ELF-1 (cell line): Measurements from ENCODE around the gene NXPE4.
"Not testable (repeated sequence)": the region's sequence is repeated elsewhere in the genome, so short reads cannot be mapped to it uniquely, and the experiment has no call there.

Experiments
- DNase-seq: peaks from one replicate; pipeline ENCODE4 v3.0.0-alpha.2; 2016; ENCODE audit warnings: low read depth, low spot score

NXPE4 gene

DNA sequence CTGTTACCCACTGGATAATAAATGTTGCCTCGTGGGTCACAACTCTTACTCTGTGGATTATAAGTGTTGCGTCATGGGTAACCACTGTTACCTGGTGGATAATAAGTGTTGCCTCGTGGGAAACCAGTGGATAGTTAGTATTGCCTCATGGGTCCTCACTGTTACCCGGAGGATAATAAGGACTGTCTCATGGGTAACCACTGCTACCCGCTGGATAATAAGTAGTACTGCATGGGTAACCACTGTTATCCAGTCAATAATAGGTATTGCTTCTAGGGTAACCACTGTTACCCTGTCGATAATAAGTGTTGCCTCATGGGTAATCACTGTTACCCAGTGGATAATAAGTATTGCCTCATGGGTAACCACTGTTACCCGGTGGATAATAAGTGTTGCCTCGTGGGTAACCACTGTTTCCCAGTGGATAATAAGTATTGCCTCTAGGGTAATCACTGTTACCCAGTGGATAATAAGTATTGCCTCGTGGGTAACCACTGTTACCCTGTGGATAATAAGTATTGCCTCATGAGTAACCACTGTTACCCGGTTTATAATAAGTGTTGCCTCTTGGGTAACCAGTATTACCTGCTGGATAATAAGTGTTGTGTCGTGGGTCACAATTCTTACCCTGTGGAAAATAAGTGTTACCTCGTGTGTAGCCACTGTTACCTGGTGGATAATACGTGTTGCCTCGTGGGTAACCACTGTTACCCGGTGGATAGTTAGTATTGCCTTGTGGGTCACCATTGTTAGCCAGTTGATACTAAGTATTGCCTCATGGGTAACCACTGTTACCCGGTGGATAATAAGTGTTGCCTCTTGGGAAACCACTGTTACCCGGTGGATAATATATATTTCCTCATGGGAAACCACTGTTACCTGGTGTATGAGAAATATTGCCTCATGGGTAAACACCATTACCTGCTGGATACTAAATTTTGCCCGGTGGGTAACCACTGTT lies 15.7 kb upstream of the NXPE4 start:
- DNase-seq: no peak

DNA sequence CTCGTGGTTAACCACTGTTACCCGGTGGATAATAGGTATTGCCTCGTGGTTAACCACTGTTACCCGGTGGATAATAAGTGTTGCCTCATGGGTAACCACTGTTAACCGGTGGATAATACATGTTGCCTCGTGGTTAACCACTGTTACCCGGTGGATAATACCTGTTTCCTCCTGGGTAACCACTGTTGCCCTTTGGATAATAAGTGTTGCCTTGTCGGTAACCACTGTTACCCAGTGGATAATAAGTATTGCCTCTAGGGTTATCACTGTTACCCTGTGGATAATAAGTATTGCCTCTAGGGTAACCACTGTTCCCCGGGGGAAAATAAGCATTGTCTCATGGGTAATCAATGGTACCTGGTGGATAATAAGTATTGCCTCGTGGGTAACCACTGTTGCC lies 15.0 kb upstream of the NXPE4 start:
- DNase-seq: no peak

DNA sequence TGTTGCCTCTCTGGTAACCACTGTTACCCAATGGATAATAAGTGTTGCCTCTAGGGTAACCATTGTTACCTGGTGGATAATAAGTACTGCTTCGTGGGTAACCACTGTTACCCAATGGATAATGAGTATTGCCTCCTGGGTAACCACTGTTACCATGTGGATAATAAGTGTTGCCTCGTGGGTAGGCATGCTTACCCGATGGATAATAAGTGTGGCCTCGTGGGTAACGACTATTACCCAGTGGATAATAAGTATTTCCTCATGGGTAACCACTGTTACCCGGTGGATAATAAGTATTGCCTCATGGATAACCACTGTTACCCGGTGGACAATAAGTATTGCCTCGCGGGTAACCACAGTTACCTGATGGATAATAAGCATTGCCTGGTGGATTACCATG lies 13.8 kb upstream of the NXPE4 start:
- DNase-seq: no peak

DNA sequence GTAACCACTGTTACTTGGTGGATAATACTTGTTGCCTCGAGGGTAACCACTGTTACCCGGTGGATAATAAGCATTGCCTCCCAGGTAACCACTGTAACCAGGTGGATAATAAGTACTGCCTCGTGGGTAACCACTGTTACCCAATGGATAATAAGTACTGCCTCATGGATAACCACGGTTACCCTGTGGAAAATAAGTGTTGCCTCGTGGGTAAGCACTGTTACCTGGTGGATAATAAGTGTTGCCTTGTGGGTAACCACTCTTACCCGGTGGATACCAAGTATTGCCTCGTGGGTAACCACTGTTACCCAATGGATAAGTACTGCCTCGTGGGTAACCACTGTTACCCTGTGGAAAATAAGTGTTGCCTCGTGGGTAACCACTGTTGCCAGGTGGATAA lies 13.0 kb upstream of the NXPE4 start:
- DNase-seq: not testable (repeated sequence)

DNA sequence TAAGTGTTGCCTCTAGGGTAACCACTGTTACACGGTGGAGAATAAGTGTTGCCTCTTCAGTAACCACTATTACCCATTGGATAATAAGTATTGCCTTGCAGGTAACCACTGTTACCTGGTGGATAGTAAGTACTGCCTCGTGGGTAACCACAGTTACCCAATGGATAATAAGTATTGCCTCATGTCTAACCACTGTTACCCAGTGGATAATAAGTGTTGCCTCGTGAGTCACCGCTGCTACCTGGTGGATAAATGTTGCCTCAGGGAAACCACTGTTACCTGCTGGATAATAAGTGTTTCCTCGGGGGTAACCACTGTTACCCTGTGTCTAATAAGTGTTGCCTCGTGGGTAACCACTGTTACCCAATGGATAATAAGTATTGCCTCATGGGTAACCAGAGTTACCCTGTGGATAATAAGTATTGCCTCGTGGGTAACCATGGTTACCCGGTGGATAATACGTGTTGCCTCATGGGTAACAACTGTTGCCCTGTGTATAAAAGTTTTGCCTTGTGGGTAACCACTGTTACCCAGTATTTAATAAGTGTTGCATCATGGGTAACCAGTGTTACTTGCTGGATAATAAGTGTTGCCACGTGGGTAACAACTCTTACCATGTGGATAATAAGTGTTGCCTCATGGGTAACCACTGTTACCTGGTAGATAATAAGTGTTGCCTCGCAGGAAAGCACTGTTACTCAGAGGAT lies 12.3 kb upstream of the NXPE4 start:
- no peak for DNase-seq

DNA sequence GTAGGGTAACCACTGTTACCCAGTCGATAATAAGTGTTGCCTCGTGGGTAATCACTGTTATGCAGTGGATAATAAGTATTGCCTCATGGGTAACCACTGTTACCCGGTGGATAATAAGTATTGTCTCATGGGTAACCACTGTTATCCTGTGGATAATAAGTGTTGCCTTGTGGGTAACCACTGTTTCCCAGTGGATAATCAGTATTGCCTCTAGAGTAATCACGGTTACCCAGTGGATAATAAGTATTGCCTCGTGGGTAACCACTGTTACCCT lies 11.2 kb upstream of the NXPE4 start:
- not testable (repeated sequence) for DNase-seq

DNA sequence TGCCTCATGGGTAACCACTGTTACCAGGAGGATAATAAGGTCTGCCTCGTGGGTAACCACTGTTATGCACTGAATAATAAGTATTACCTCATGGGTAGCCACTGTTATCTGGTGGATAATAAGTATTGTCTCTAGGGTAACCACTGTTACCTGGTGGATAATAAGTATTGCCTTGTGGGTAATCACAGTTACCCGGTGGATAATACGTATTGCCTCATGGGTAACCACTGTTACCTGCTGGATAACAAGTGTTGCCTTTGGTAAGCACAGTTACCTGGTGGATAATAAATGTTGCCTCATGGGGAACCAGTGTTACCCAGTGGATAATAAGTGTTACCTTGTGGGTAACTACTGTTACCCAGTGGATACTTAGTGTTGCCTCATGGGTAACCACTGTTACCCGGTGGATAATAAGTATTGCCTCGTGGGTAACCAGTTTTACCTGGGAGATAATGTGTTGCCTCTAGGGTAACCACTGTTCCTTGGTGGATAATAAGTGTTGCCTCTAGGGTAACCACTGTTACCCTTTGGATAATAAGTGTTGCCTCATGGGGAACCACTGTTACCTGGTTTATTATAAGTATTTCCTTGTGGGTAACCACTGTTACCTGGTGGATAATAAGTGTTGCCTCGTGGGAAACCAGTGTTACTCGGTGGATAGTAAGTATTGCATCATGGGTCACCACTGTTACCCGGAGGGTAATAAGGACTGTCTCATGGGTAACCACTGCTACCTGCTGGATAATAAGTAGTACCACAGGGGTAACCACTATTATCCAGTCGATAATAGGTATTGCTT lies 10.6 kb upstream of the NXPE4 start:
- no peak for DNase-seq

DNA sequence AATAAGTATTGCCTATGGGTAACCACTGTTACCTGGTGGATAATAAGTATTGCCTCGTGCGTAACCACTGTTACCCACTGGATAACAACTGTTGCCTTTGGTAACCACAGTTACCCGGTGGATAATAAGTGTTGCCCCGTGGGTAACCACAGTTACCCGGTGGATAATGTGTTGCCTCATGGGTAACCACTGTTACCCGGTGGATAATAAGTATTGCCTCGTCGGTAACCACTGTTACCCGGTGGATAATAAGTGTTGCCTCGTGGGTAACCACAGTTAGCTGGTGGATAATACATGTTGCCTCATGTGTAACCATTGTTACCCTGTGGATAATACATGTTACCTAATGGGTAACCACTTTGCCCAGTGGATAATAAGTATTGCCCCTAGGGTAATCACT lies 9.8 kb upstream of the NXPE4 start:
- no peak for DNase-seq

DNA sequence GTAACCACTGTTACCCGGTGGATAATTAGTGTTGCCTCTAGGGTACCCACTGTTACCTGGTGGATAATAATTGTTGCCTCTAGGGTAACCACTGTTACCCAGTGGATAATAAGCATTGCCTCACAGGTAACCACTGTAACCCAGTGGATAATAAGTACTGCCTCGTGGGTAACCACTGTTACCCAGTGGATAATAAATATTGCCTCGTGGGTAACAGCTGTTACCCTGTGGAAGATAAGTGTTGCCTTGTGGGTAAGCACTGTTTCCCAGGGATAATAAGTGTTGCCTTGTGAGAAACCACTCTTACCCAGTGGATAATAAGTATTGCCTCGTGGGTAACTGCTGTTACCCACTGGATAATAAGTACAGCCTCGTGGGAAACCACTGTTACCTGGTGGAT lies 9.3 kb upstream of the NXPE4 start:
- DNase-seq: no peak

DNA sequence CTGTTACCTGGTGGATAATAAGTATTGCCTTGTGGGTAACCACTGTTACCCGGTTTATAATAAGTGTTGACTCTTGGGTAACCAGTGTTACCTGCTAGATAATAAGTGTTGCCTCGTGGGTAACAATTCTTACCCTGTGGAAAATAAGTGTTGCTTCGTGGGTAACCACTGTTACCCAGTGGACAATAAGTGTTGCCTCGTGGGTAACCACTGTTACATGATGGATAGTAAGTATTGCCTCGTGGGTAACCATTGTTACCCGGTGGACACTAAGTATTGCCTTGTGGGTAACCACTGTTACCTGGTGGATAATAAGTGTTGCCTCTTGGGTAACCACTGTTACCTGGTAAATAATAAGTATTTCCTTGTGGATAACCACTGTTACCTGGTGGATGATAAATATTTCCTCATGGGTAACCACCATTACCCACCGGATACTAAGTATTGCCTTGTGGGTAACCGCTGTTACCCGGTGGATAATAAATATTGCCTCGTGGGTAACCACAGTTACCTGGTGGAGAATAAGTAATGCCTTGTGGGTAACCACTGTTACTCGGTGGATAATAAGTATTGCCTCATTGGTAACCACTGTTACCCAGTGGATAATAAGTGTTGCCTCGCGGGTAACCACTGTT lies 8.7 kb upstream of the NXPE4 start:
- DNase-seq: no peak

DNA sequence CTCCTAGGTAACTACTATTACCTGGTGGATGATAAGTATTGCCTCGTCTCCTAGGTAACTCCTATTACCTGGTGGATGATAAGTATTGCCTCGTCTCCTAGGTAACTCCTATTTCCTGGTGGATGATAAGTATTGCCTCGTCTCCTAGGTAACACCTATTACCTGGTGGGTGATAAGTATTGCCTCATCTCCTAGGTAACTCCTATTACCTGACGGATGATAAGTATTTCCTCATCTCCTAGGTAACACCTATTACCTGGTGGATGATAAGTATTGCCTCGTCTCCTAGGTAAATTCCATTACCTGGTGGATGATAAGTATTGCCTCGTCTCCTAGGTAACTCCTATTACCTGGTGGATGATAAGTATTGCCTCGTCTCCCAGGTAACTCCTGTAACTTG lies 7.6 kb upstream of the NXPE4 start:
- DNase-seq: not testable (repeated sequence)

DNA sequence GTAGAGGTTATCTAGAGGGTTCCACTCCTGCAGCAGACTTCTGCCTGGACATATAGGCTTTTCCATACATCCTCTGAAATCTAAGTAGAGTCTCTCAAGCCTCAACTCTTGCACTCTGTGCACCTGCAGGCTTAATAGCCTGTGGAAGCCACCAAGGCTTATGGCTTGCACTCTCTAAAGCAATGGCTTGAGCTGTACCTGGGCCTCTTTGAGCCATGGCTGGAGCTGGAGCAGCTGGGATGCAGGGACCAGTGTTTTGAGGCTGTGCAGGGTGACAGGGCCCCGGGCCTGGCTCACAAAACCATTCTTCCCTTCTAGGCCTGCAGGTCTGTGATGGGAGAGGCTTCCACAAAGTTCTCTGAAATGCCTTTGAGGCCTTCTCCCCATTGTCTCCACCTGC lies 2.9 kb upstream of the NXPE4 start:
- no peak for DNase-seq

DNA sequence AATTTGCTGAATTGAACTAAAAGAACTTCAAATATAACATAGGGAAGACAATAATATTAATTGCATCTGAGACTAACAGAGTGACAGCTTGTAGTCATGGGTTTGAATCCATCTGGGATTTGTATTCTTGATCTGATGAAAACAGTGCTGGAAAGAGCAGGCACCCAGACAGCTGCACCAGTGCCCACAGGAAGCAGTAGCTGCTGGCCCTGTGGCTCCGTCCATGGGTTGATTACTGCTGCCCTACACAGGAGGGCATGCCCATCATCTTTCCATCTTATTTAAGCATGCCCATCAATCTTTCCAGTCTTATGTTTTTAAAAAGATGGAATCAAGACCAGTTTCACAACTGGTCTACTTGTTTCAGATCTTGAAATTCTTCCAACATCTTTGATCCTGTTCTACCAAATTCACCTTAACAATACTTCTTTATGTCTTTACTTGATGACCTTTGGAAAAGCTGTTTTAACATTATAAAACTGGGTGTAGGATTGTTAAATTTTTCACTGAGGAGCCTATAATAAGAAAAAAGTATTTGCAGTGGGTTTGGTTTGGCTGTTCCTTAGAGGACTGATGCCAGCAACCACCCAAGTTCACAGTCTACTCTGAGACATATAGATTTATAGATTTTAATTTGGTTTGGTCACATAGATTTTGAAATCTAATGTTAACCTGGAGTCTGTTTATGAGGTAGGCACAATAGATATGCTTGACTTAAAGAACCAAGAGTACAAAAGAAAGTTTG lies 761 bp upstream of the NXPE4 start:
- DNase-seq: no peak

DNA sequence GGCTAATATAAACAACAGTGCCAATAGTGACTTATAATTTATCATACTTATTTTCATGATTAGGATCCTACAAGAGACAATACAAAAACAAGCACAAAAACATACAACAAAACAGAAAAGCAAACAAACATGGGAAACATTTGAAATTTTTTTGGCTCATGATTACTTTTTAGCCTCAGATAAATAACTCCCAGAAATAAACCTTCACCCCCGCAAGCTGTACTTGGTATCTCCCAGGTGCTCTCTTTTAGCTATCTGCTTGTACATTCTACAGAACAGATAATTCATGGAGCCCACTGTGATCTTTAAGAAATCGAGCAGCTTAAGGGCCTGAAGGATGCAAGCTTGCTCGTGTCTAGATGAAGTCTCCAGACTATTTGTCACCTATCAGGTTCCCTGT lies 883 bp downstream of the NXPE4 start:
- DNase-seq: no peak

DNA sequence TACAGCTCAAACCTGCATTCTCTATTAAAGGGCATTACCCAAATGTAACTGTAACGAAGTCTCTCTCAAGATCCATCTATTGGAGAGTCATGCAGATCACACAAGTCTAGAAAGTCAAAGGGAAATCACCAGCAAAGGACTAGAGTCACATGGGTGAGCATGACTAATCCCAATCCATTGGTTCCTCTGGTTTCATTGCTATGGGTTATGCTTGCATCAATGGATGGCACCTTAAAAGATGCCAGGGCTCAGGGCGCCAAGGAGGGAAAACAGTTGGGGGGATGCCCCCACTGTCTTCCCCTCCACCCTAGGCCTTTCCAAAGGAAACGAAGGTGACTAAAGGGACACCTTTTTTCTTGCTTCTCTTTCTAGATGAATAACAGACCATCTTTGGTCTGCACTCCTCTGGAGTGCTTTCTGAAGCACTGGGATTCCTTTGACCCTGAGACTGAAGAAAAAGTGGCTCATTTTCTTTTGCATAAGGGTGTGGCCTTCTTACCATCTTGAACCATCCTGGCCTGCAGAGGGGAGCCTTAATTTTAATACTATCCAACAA lies 8.1 kb downstream of the NXPE4 start:
- DNase-seq: no peak

DNA sequence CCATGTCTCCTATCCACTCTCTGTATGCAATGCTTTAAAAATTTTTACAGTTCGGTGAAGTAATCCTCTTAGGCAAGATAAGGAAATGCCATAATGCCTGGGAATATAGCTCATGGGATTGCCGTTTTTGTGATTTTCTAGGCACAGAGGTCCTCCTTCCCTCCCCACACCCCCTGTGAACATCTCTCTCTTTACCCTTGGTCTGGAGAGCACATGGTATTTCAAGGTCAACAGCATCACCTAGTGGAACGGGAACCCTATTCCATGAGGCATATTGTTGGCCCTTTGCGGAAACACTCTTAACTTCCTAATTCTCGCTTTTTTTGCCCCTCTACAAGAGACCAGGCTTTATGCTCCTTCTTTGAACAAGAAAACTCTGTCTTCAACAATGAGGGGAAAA lies 8.8 kb downstream of the NXPE4 start:
- peak; percentile 17 for DNase-seq

DNA sequence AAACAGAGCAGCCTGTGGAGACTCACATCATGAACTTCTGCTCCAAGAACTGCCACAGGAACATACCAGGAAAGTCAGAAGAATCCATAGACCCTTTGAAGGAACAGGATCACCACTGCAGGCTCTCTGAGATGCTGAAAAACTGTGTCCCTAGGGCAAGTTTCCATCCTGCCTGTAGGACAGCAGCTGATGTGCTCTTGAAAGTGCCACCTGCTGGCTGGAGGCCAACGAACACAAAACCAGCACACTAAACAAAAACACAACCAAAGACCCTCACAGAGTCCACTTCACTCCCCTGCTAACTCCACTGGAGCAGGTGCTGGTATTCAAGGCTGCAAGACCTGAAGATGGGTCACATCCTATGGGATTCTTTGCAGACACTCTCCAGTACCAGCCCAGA lies 23.9 kb downstream of the NXPE4 start:
- peak; percentile 16 for DNase-seq

DNA sequence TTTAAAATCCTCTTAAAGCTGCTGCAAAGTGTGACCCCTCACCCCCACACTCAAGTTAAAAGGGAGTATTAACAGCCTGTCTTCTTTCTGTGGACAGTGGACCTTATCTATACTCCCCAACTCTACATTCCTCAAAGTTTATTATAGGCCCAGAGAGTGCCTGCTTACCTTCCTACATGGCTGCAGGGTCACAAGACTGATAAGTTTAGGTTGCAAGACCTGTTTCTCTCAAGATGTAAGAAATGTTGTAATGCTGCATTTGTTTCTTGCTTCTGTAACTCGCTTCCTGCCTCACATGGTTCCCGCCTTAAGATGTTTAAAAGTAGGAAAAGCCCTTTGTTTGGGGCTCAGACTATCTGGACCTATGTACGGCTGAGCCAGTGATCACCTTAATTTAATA lies 25.8 kb downstream of the NXPE4 start:
- peak; percentile 39 for DNase-seq

DNA sequence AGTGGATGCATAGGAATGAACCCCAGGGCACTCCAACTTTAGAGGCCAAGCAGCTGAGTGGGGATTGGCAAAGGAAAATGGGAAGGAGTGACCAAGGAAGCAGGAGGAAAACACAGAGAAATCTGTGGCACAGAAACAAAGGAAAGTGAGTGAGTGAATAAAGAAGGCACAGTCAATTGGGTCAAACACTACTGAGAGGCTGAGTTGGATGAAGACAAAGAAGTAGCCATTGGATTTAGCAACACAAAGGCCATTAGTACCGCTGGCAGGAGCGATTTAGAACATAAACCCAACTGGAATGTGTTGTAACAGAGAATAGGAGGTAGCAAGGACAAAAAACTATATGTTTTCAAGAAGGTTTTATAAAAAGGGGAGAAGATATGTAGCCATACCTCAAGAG lies 29.3 kb downstream of the NXPE4 start:
- peak; percentile 42 for DNase-seq

DNA sequence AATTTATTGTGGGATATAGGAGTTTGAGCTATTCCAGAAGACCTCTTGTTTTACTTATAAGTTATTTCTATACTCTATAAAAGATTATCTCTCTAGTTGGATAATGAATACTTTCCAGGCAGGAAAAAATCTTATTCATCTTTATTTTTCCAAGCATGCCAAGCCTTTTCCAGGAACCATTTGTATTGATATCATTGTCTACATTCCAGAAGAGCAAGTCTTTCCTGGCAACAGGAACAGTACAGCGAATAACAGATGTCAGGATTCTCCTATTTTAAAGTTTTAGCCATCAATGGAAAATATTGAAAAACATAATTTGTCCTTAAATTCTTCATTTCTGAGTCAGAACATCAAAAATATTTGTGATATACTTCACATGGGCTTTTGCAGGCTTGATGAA lies 30.8 kb downstream of the NXPE4 start:
- no peak for DNase-seq

DNA sequence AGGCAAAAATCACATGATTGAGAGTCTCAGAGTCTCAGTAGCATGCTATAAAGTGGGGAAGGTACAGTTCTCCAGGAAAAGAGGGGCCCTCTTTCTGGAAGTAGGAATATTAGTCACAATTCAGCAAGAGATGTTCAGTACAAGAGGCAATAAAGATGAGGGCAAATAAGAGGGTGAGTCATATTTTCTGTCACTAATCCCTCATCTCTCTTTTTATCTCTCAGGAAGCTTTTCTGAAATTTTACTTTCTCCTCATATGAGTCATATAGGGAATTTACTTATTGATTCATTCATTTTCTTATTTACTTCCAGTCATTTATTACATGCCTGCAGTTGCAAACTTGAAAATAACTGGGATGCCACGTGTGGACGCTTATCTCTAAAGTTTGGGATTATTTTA lies 32.5 kb downstream of the NXPE4 start:
- no peak for DNase-seq
